ENCODE data around the gene GSKIP. TPM values are rescaled to one million over a fixed set of nuclear protein-coding genes. Genes with fewer than 3 reads are reported as not detected.
"Not testable (repeated sequence)": the region's sequence is repeated elsewhere in the genome, so short reads cannot be mapped to it uniquely, and the experiment has no call there.

Gene GSKIP
- total and polyA plus RNA-seq, 2 experiments from 2014 or later = 37.3 to 46.5 TPM

GRCh38 chr14:96324219-96324618 lies 39.1 kb upstream of the GSKIP start:
- Histone ChIP-seq H2AFZ (no peak overlapping the region), H3K27ac (no peak overlapping the region), H3K9me2 (ENCODE audit: insufficient read depth) (no peaks in the 10 kb centered on the region), H3K27me3 (replicated peaks; ENCODE audit: insufficient read depth) (no peaks in the 10 kb centered on the region), H3K4me3 (no peak overlapping the region), H3K4me1 (ENCODE audit: insufficient read depth) (no peaks in the 10 kb centered on the region), H3K79me2 (ENCODE audit: insufficient read depth) (no peaks in the 10 kb centered on the region), H3K9ac (no peak overlapping the region), H3K36me3 (ENCODE audit: low read depth) (peaks cover 41% of the 10 kb centered on the region), H3K9me3 (ENCODE audit: low read depth) (no peaks in the 10 kb centered on the region), H4K20me1 (ENCODE audit: insufficient read depth) (no peaks in the 10 kb centered on the region), H3K4me2 (ENCODE audit: unreplicated experiment) (no peak overlapping the region), H3F3A (ENCODE audit: insufficient read depth) (no peaks in the 10 kb centered on the region)
- 92 to 94% methylated on average over 7 of the region's 7 CpGs for WGBS, 2 experiments (ENCODE audit: low coverage in 1 of 2, low lambda C conversion rate in 2 of 2, missing lambda C conversion rate in 2 of 2)
- in situ Hi-C loops (cut with MboI) = no loop called here
- TF ChIP-seq EZH2 (IDR thresholded peaks at IDR 0.05; ENCODE audit: insufficient read depth, poor library complexity, severe bottlenecking) = no peak
- TF ChIP-seq EZH2phosphoT487 (IDR thresholded peaks at IDR 0.05; ENCODE audit: insufficient read depth, low read depth) = no peak
- no peak for DNase-seq

GRCh38 chr14:96338551-96338950 lies 24.8 kb upstream of the GSKIP start:
- Histone ChIP-seq H4K20me1 (ENCODE audit: insufficient read depth) (no peaks in the 10 kb centered on the region), H3F3A (ENCODE audit: insufficient read depth) (no peaks in the 10 kb centered on the region), H3K9me3 (ENCODE audit: low read depth) (peaks cover 4% of the 10 kb centered on the region), H3K27ac (no peak overlapping the region), H3K27me3 (replicated peaks; ENCODE audit: insufficient read depth) (no peaks in the 10 kb centered on the region), H3K4me3 (no peak overlapping the region), H3K36me3 (ENCODE audit: low read depth) (peaks cover 4% of the 10 kb centered on the region), H3K79me2 (ENCODE audit: insufficient read depth) (peaks cover 6% of the 10 kb centered on the region; the same call in 1 of the 2 replicates), H2AFZ (no peak overlapping the region), H3K4me1 (ENCODE audit: insufficient read depth) (peaks cover 8% of the 10 kb centered on the region), H3K9ac (no peak overlapping the region), H3K9me2 (ENCODE audit: insufficient read depth) (no peaks in the 10 kb centered on the region), H3K4me2 (ENCODE audit: unreplicated experiment) (no peak overlapping the region)
- WGBS, 2 experiments (ENCODE audit: low coverage in 1 of 2, low lambda C conversion rate in 2 of 2, missing lambda C conversion rate in 2 of 2) = 92 to 95% methylated on average over 1 of the region's 1 CpG
- in situ Hi-C loops (cut with MboI) = no loop called here
- TF ChIP-seq EZH2 (IDR thresholded peaks at IDR 0.05; ENCODE audit: insufficient read depth, poor library complexity, severe bottlenecking) (no peak), EZH2phosphoT487 (IDR thresholded peaks at IDR 0.05; ENCODE audit: insufficient read depth, low read depth) (no peak)
- DNase-seq = no peak

- Histone ChIP-seq H3K79me2 (ENCODE audit: insufficient read depth) (peaks cover 21% of the 10 kb centered on the region; the same call in 1 of the 2 replicates), H3F3A (ENCODE audit: insufficient read depth) (no peaks in the 10 kb centered on the region), H3K9ac (no peak overlapping the region), H3K4me1 (ENCODE audit: insufficient read depth) (peaks cover 7% of the 10 kb centered on the region), H3K4me2 (ENCODE audit: unreplicated experiment) (no peak overlapping the region), H3K9me3 (ENCODE audit: low read depth) (peaks cover 4% of the 10 kb centered on the region), H3K36me3 (ENCODE audit: low read depth) (peaks cover 4% of the 10 kb centered on the region), H4K20me1 (ENCODE audit: insufficient read depth) (no peaks in the 10 kb centered on the region), H3K27ac (no peak overlapping the region), H3K27me3 (replicated peaks; ENCODE audit: insufficient read depth) (no peaks in the 10 kb centered on the region), H2AFZ (no peak overlapping the region), H3K4me3 (no peak overlapping the region), H3K9me2 (ENCODE audit: insufficient read depth) (no peaks in the 10 kb centered on the region)
- in situ Hi-C loops (cut with MboI) = no loop called here
- TF ChIP-seq EZH2phosphoT487 (IDR thresholded peaks at IDR 0.05; ENCODE audit: insufficient read depth, low read depth) = no peak
- TF ChIP-seq EZH2 (IDR thresholded peaks at IDR 0.05; ENCODE audit: insufficient read depth, poor library complexity, severe bottlenecking) = no peak
- DNase-seq = no peak
- 97 to 99% methylated on average over 3 of the region's 3 CpGs for WGBS, 2 experiments (ENCODE audit: low coverage in 1 of 2, low lambda C conversion rate in 2 of 2, missing lambda C conversion rate in 2 of 2)
These were observed 22.0 kb upstream of the GSKIP start for GRCh38 chr14:96341323-96341722.

- Histone ChIP-seq H3K36me3 (ENCODE audit: low read depth) (no peaks in the 10 kb centered on the region), H3K79me2 (ENCODE audit: insufficient read depth) (peaks cover 62% of the 10 kb centered on the region), H3K9me3 (ENCODE audit: low read depth) (no peaks in the 10 kb centered on the region), H3F3A (ENCODE audit: insufficient read depth) (no peaks in the 10 kb centered on the region), H3K9ac (no peak overlapping the region), H4K20me1 (ENCODE audit: insufficient read depth) (no peaks in the 10 kb centered on the region), H3K27me3 (replicated peaks; ENCODE audit: insufficient read depth) (no peaks in the 10 kb centered on the region), H2AFZ (no peak overlapping the region), H3K27ac (no peak overlapping the region), H3K4me3 (no peak overlapping the region), H3K9me2 (ENCODE audit: insufficient read depth) (no peaks in the 10 kb centered on the region), H3K4me2 (ENCODE audit: unreplicated experiment) (no peak overlapping the region), H3K4me1 (ENCODE audit: insufficient read depth) (peaks cover 15% of the 10 kb centered on the region)
- WGBS, 2 experiments (ENCODE audit: low coverage in 1 of 2, low lambda C conversion rate in 2 of 2, missing lambda C conversion rate in 2 of 2) = 95 to 96% methylated on average over 2 of the region's 2 CpGs
- in situ Hi-C loops (cut with MboI) = no loop called here
- TF ChIP-seq EZH2 (IDR thresholded peaks at IDR 0.05; ENCODE audit: insufficient read depth, poor library complexity, severe bottlenecking) (no peak), EZH2phosphoT487 (IDR thresholded peaks at IDR 0.05; ENCODE audit: insufficient read depth, low read depth) (no peak)
- no peak for DNase-seq
These were observed 17.7 kb upstream of the GSKIP start for GRCh38 chr14:96345669-96346068.

GRCh38 chr14:96347957-96348356 lies 15.4 kb upstream of the GSKIP start:
- H3K27me3 ChIP-seq (replicated peaks; ENCODE audit: insufficient read depth); in situ Hi-C loops (cut with MboI); H3K27ac ChIP-seq; H3K4me3 ChIP-seq; H3K36me3 ChIP-seq (ENCODE audit: low read depth); H3F3A ChIP-seq (ENCODE audit: insufficient read depth); H4K20me1 ChIP-seq (ENCODE audit: insufficient read depth); H3K9ac ChIP-seq; DNase-seq; H3K4me2 ChIP-seq (ENCODE audit: unreplicated experiment); H2AFZ ChIP-seq; H3K9me3 ChIP-seq (ENCODE audit: low read depth); H3K9me2 ChIP-seq (ENCODE audit: insufficient read depth): not testable (repeated sequence)
- Histone ChIP-seq H3K79me2 (ENCODE audit: insufficient read depth) (peaks cover 80% of the 10 kb centered on the region), H3K4me1 (ENCODE audit: insufficient read depth) (peaks cover 15% of the 10 kb centered on the region)
- WGBS, 2 experiments (ENCODE audit: low coverage in 1 of 2, low lambda C conversion rate in 2 of 2, missing lambda C conversion rate in 2 of 2) = 97 to 98% methylated on average over 2 of the region's 2 CpGs
